GM12878 (cell line): ENCODE data around the gene SIGLEC6. TPM values are rescaled to one million over a fixed set of nuclear protein-coding genes. Genes with fewer than 3 reads are reported as not detected.

Source experiments
- ATAC-seq: fragments of 200-7000 bp; cut with Tn5 transposase; 3 replicates; pipeline ENCODE4 v1.9.1; 2020; ENCODE audit warnings: mild to moderate bottlenecking, moderate library complexity
- BruUV-seq: library from RNA; stranded (reverse); fragments of 400-500 nt; replicated peaks from 2 replicates; lab custom pipeline; 2021; lab: Mats Ljungman, UMichigan
- CTCF ChIA-PET: fragments of 300-600 bp; sonication (Branson Sonifier 250); formaldehyde crosslinking; extraction: SDS; loops from one replicate; lab custom pipeline; 2021; ENCODE audit warnings: inconsistent platforms; lab: Yijun Ruan, JAX
- POLR2A ChIA-PET: fragments of 350-600 bp; formaldehyde crosslinking; extraction: SDS; loops from one replicate; lab custom pipeline; 2021; ENCODE audit warnings: inconsistent platforms; lab: Charles Lee
- RAD21 ChIA-PET: fragments of 300-600 bp; sonication (Branson Sonifier 250); formaldehyde crosslinking; loops from one replicate; lab custom pipeline; 2023; ENCODE audit warnings: antibody characterized with exemption; ENCODE audit not compliant: unreplicated experiment; lab: Charles Lee
- SMC1A ChIA-PET: fragments of 300-600 bp; sonication (Branson Sonifier 250); formaldehyde crosslinking; loops from one replicate; lab custom pipeline; 2023; ENCODE audit not compliant: unreplicated experiment, uncharacterized antibody; lab: Charles Lee
- DNase-seq: peaks from one replicate; pipeline ENCODE4 v3.0.0-alpha.2; 2011; ENCODE audit warnings: low read depth, low spot score
- FAIRE-seq: peaks from 3 replicates; lab custom pipeline; 2011; peaks lifted over from hg19 to GRCh38; lab: Jason Lieb, UNC
- H2AFZ ChIP-seq: 2 replicates; pipeline ENCODE4 v1.6.0; 2011; ENCODE audit warnings: low read depth, low read length, control low read depth; ENCODE audit not compliant: control insufficient read depth
- H3K27ac ChIP-seq: 2 replicates; pipeline ENCODE4 v1.5.1; 2011; ENCODE audit warnings: control low read depth; ENCODE audit not compliant: control insufficient read depth, insufficient read depth
- H3K27me3 ChIP-seq, 2 experiments: replicated peaks in 1 of 2; 2 replicates each; pipeline versions ENCODE4 v1.6.0 to v1.6.1; 2011; ENCODE audit warnings: low read length in 1 of 2; ENCODE audit not compliant: control insufficient read depth in 2 of 2, insufficient read depth in 2 of 2
- H3K36me3 ChIP-seq, 2 experiments: 2 replicates each; pipeline ENCODE4 v1.5.1; 2011; ENCODE audit warnings: low read length in 1 of 2; ENCODE audit not compliant: control insufficient read depth in 2 of 2, insufficient read depth in 2 of 2
- H3K4me1 ChIP-seq: 2 replicates; pipeline ENCODE4 v1.6.1; 2011; ENCODE audit warnings: mild to moderate bottlenecking, low read length, moderate library complexity, mixed read lengths; ENCODE audit not compliant: control insufficient read depth, insufficient read depth
- H3K4me2 ChIP-seq: 2 replicates; pipeline ENCODE4 v1.6.0; 2011; ENCODE audit warnings: control low read depth; ENCODE audit not compliant: control insufficient read depth, insufficient read depth
- H3K4me3 ChIP-seq: fragments of 200-600 bp; sonication (generic); 2 replicates; pipeline ENCODE4 v1.5.1; 2016
- H3K79me2 ChIP-seq: 2 replicates; pipeline ENCODE4 v1.6.0; 2011; ENCODE audit warnings: low read length; ENCODE audit not compliant: control insufficient read depth, insufficient read depth
- H3K9ac ChIP-seq: 2 replicates; pipeline ENCODE4 v1.8.0; 2011; ENCODE audit warnings: low read length, control low read depth, mixed read lengths; ENCODE audit not compliant: control insufficient read depth, insufficient read depth
- H3K9me3 ChIP-seq: replicated peaks from 3 replicates; pipeline ENCODE4 v1.5.1; 2011; ENCODE audit warnings: mild to moderate bottlenecking, low read length; ENCODE audit not compliant: control insufficient read depth, insufficient read depth
- H4K20me1 ChIP-seq: 2 replicates; pipeline ENCODE4 v1.6.0; 2011; ENCODE audit not compliant: control insufficient read depth, insufficient read depth
- BCL11A ChIP-seq: IDR thresholded peaks from 2 replicates; pipeline ENCODE4 v1.6.1; 2011; ENCODE audit warnings: low read depth, low read length
- BMI1 ChIP-seq: fragments of 450-650 bp; IDR thresholded peaks from 2 replicates; pipeline ENCODE4 v1.6.1; 2016; ENCODE audit warnings: mild to moderate bottlenecking, moderate library complexity, borderline replicate concordance
- CEBPB ChIP-seq, 2 experiments: fragments of 150-350 bp in 1 of 2; IDR thresholded peaks; 2 replicates each; pipeline ENCODE4 v1.6.1; 2012 to 2014; ENCODE audit warnings: low read depth in 2 of 2, low read length in 2 of 2, borderline replicate concordance in 1 of 2, inconsistent platforms in 1 of 2
- E2F4 ChIP-seq: IDR thresholded peaks from 2 replicates; pipeline ENCODE4 v1.6.1; 2012; ENCODE audit warnings: low read depth, low read length, improper control_type of control experiment
- JUNB ChIP-seq: IDR thresholded peaks from 2 replicates; pipeline ENCODE4 v1.6.1; 2016; ENCODE audit warnings: antibody characterized with exemption, mild to moderate bottlenecking
- PAX8 ChIP-seq: fragments of 450-650 bp; IDR thresholded peaks from 2 replicates; pipeline ENCODE4 v1.6.1; 2017; ENCODE audit warnings: mild to moderate bottlenecking, moderate library complexity
- POLR2AphosphoS2 ChIP-seq: IDR thresholded peaks from 2 replicates; pipeline ENCODE4 v1.6.1; 2011; ENCODE audit warnings: low read depth, mild to moderate bottlenecking, low read length, improper control_type of control experiment, moderate library complexity
- POU2F2 ChIP-seq: IDR thresholded peaks from 3 replicates; pipeline ENCODE4 v1.6.1; 2011; ENCODE audit warnings: low read depth, mild to moderate bottlenecking, low read length, borderline replicate concordance
- SP1 ChIP-seq: IDR thresholded peaks from one replicate; pipeline ENCODE4 v1.6.1; 2011; ENCODE audit warnings: low read depth, low read length
- ZNF24 ChIP-seq: fragments of 450-650 bp; IDR thresholded peaks from 2 replicates; pipeline ENCODE4 v1.6.1; 2017; ENCODE audit warnings: antibody characterized with exemption, mild to moderate bottlenecking
- WGBS: methylation state at CpG from one replicate; pipeline ENCODE4 v1.1.6; 2016; ENCODE audit warnings: low lambda C conversion rate; ENCODE audit not compliant: insufficient replicate concordance, insufficient coverage; ENCODE audit errors: missing lambda C conversion rate; 5-methylcytosine and 5-hydroxymethylcytosine counted together
- in situ Hi-C: fragments of 300-500 bp; cut with MboI; formaldehyde crosslinking; loops from 9 replicates; pipeline ENCODE4 v1.14.3; 2018; ENCODE audit warnings: mixed read lengths
- intact Hi-C: fragments of 100-400 bp; cut with micrococcal nuclease; formaldehyde crosslinking; loops from one replicate; pipeline ENCODE4 v1.14.2; 2022; ENCODE audit not compliant: unreplicated experiment
- polyA plus RNA-seq, 11 experiments: library from polyadenylated mRNA; depleted of rRNA in 4 of 11; unstranded in 6 of 11; stranded (reverse) in 5 of 11; fragments of >200 nt; fragmentation: Nextera tagmentation in 4 of 11; fragmentation: Illumina TruSeq in 1 of 11; extraction: Ambion mirVana in 4 of 11; extraction: Trizol in 1 of 11; gene quantifications; 1 replicate in 1 of 11; 2 replicates in 10 of 11; pipeline versions ENCODE4 v1.2.1 to v1.2.3, GENCODE V29; 2011 to 2016; ENCODE audit warnings: inconsistent platforms in 2 of 11, missing spikeins in 2 of 11, low read depth in 1 of 11
- total RNA-seq, 4 experiments: library from RNA; depleted of rRNA in 3 of 4; stranded (reverse); fragments of >200 nt in 3 of 4; fragmentation: Illumina TruSeq in 1 of 4; extraction: Trizol in 1 of 4; gene quantifications; 2 replicates each; pipeline versions ENCODE4 v1.2.1 to v1.2.3, GENCODE V29; 2013 to 2021

SIGLEC6 gene
- total and polyA plus RNA-seq, 10 of the 15 experiments (the other 5 are each of a cell fraction or from before 2014, with no cell fraction given) = 0.08 to 0.40 (median 0.27) TPM; not detected in 2

GRCh38 chr19:51497666-51498065, 33.8 kb downstream of the SIGLEC6 start:
- no peak overlapping the region for H3K27ac ChIP-seq
- H2AFZ ChIP-seq = no peak overlapping the region
- H3K27me3 ChIP-seq = 0 out of 4 replicates have a peak, but pooled peaks cover 0 to 2% of the 10 kb centered on the region in 2 experiments
- no peak overlapping the region for H3K4me3 ChIP-seq
- in situ Hi-C loops = no loop called here
- H3K36me3 ChIP-seq = no peaks in the 10 kb centered on the region
- no peak overlapping the region for H3K9ac ChIP-seq
- BruUV-seq = no TSS peak
- H3K4me1 ChIP-seq = peaks cover 4% of the 10 kb centered on the region; the same call in 1 of the 2 replicates
- intact Hi-C loops = no loop called here
- RAD21 ChIA-PET = no interaction called here
- POLR2A ChIA-PET = no interaction called here
- SMC1A ChIA-PET = no interaction called here
- no peaks in the 10 kb centered on the region for H4K20me1 ChIP-seq
- no peak for FAIRE-seq
- no peak for DNase-seq
- H3K9me3 ChIP-seq = no peaks in the 10 kb centered on the region
- 0% methylated on average over 3 of the region's 3 CpGs for WGBS
- CTCF ChIA-PET = interaction anchor here (0.6 kb wide), 2 partner anchors 68 to 160 kb away, joined by 3 to 4 read pairs; no protein-coding TSS in a partner anchor
- ATAC-seq = no peak
- H3K4me2 ChIP-seq = no peak overlapping the region
- H3K79me2 ChIP-seq = no peaks in the 10 kb centered on the region
- TF ChIP-seq JUNB (no peak), CEBPB (IDR thresholded peaks at IDR 0.05; ENCODE audit: borderline replicate concordance in 1 of 2, low read depth in 2 of 2, low read length in 2 of 2) (no peak), BMI1 (no peak), PAX8 (no peak), POU2F2 (no peak)

GRCh38 chr19:51493776-51494175, 37.7 kb downstream of the SIGLEC6 start:
- H2AFZ ChIP-seq = no peak overlapping the region
- no TSS peak for BruUV-seq
- POLR2A ChIA-PET = no interaction called here

More at GRCh38 chr19:51493776-51494175, 37.7 kb downstream of the SIGLEC6 start:
- Histone ChIP-seq H3K27me3 (0 out of 4 replicates have a peak, but pooled peaks cover 0 to 2% of the 10 kb centered on the region in 2 experiments), H3K4me1 (no peaks in the 10 kb centered on the region), H3K4me2 (no peak overlapping the region), H3K9me3 (no peaks in the 10 kb centered on the region), H3K9ac (no peak overlapping the region), H3K36me3 (no peaks in the 10 kb centered on the region), H3K27ac (no peak overlapping the region), H3K4me3 (no peak overlapping the region), H3K79me2 (no peaks in the 10 kb centered on the region), H4K20me1 (no peaks in the 10 kb centered on the region)
- intact Hi-C loops (no loop called here), in situ Hi-C loops (no loop called here)
- TF ChIP-seq E2F4 = no peak
- TF ChIP-seq ZNF24 = no peak
- no peak for TF ChIP-seq POLR2AphosphoS2
- no peak for TF ChIP-seq SP1
- TF ChIP-seq BCL11A = no peak
- RAD21 ChIA-PET = no interaction called here
- FAIRE-seq (no peak), ATAC-seq (no peak), DNase-seq (no peak)
- WGBS = 0% methylated on average over 2 of the region's 2 CpGs
- SMC1A ChIA-PET = interaction anchor here (1.0 kb wide), 1 partner anchor 185 kb away, joined by 3 read pairs; no protein-coding TSS in a partner anchor
- CTCF ChIA-PET = no interaction called here
